HepG2 (cell line): ENCODE measurements around the gene ULK4. TPM values are rescaled to one million over a fixed set of nuclear protein-coding genes. Genes with fewer than 3 reads are reported as not detected.

Source experiments
- ATRX ChIP-seq: sonication (generic); formaldehyde crosslinking; IDR thresholded peaks from 2 replicates; pipeline ENCODE4 v1.4.0; 2020; ENCODE audit warnings: missing genetic modification reagents, borderline replicate concordance
- BCL6 ChIP-seq: IDR thresholded peaks from 2 replicates; pipeline ENCODE4 v1.6.1; 2016; ENCODE audit warnings: missing genetic modification reagents, missing compliant biosample characterization
- CBX2 ChIP-seq, 2 experiments: fragments of 200-600 bp in 1 of 2; sonication (generic); formaldehyde crosslinking in 1 of 2; IDR thresholded peaks; 2 replicates each; pipeline versions ENCODE4 v1.7.0 to v1.8.1; 2018 to 2022; ENCODE audit warnings: low read depth in 2 of 2, low read length in 1 of 2, mild to moderate bottlenecking in 1 of 2, missing genetic modification reagents in 1 of 2
- CBX5 ChIP-seq: sonication (generic); formaldehyde crosslinking; IDR thresholded peaks from 2 replicates; pipeline ENCODE4 v1.4.0; 2020; ENCODE audit warnings: missing genetic modification reagents, borderline replicate concordance
- HDAC6 ChIP-seq: fragments of 200-600 bp; sonication (generic); IDR thresholded peaks from 2 replicates; pipeline ENCODE4 v1.7.0; 2017; ENCODE audit warnings: mild to moderate bottlenecking, antibody characterized with exemption, low read length, low read depth
- NCOA1 ChIP-seq: sonication (generic); formaldehyde crosslinking; IDR thresholded peaks from 2 replicates; pipeline ENCODE4 v1.9.0; 2021; ENCODE audit warnings: missing genetic modification reagents
- PHF5A ChIP-seq: IDR thresholded peaks from one replicate; pipeline ENCODE4 v1.6.1; 2018; ENCODE audit warnings: low read depth, missing genetic modification reagents; ENCODE audit not compliant: unreplicated experiment
- RBFOX2 ChIP-seq: fragments of 200-400 bp; formaldehyde crosslinking; IDR thresholded peaks from 2 replicates; pipeline ENCODE4 v1.6.1; 2017; ENCODE audit warnings: low read depth, mild to moderate bottlenecking, low read length
- SSRP1 ChIP-seq: IDR thresholded peaks from 2 replicates; pipeline ENCODE4 v1.6.1; 2016; ENCODE audit warnings: control low read depth
- STAG1 ChIP-seq: sonication (generic); formaldehyde crosslinking; IDR thresholded peaks from 2 replicates; pipeline ENCODE4 v1.4.0; 2020; ENCODE audit warnings: missing genetic modification reagents
- THAP11 ChIP-seq: IDR thresholded peaks from 2 replicates; pipeline ENCODE4 v1.6.1; 2016; ENCODE audit warnings: missing biosample characterization, missing genetic modification reagents
- ZMYM3 ChIP-seq: sonication (generic); formaldehyde crosslinking; IDR thresholded peaks from 2 replicates; pipeline ENCODE4 v1.5.1; 2020; ENCODE audit warnings: mild to moderate bottlenecking, missing genetic modification reagents
- ZNF12 ChIP-seq: sonication (generic); formaldehyde crosslinking; IDR thresholded peaks from 2 replicates; pipeline ENCODE4 v1.5.0; 2020; ENCODE audit warnings: missing genetic modification reagents
- ZNF24 ChIP-seq: fragments of 450-650 bp; IDR thresholded peaks from 2 replicates; pipeline ENCODE4 v1.6.1; 2017; ENCODE audit warnings: antibody characterized with exemption, mild to moderate bottlenecking
- ZNF432 ChIP-seq: sonication (generic); formaldehyde crosslinking; IDR thresholded peaks from 2 replicates; pipeline ENCODE4 v1.5.0; 2020; ENCODE audit warnings: missing genetic modification reagents, mild to moderate bottlenecking, borderline replicate concordance
- ZNF768 ChIP-seq: sonication (generic); formaldehyde crosslinking; IDR thresholded peaks from 2 replicates; pipeline ENCODE4 v1.4.0; 2020; ENCODE audit warnings: missing genetic modification reagents
- polyA plus RNA-seq, 8 experiments: library from polyadenylated mRNA; depleted of rRNA in 3 of 8; stranded (reverse) in 7 of 8; unstranded in 1 of 8; fragments of >200 nt; fragmentation: Illumina TruSeq in 4 of 8; extraction: Trizol in 4 of 8; gene quantifications; 2 replicates each; pipeline versions ENCODE4 v1.2.1 to v1.2.3, GENCODE V29; 2011 to 2016; ENCODE audit warnings: low read depth in 4 of 8, missing spikeins in 1 of 8, mixed read lengths in 1 of 8; ENCODE audit not compliant: insufficient read depth in 1 of 8
- total RNA-seq, 5 experiments: library from RNA; depleted of rRNA; stranded (reverse); fragments of >200 nt; fragmentation: Illumina TruSeq; extraction: Trizol; gene quantifications; 2 replicates each; pipeline ENCODE4 v1.2.3, GENCODE V29; 2016; ENCODE audit warnings: low read depth in 1 of 5
- TF ChIP-seq, protein P1 (sequence below): sonication (generic); formaldehyde crosslinking; IDR thresholded peaks from 2 replicates; pipeline ENCODE4 v1.9.0; 2021; ENCODE audit warnings: missing genetic modification reagents, mild to moderate bottlenecking, borderline replicate concordance
- TF ChIP-seq, protein P2 (sequence below): sonication (generic); formaldehyde crosslinking; IDR thresholded peaks from 2 replicates; pipeline ENCODE4 v1.8.1; 2023; ENCODE audit warnings: missing genetic modification reagents, mild to moderate bottlenecking, borderline replicate concordance
- TF ChIP-seq, protein P3 (sequence below): IDR thresholded peaks from 2 replicates; pipeline ENCODE4 v1.6.1; 2016
- TF ChIP-seq, protein P4 (sequence below): sonication (generic); formaldehyde crosslinking; IDR thresholded peaks from 2 replicates; pipeline ENCODE4 v1.5.0; 2020; ENCODE audit warnings: missing genetic modification reagents
- TF ChIP-seq, protein P5 (sequence below): sonication (generic); formaldehyde crosslinking; IDR thresholded peaks from 2 replicates; pipeline ENCODE4 v1.4.0; 2020; ENCODE audit warnings: missing genetic modification reagents, borderline replicate concordance

Gene ULK4
- total and polyA plus RNA-seq, 2 of the 13 experiments (the other 11 are each of a cell fraction or from before 2014, with no cell fraction given), result 6.7 to 11.8 TPM

DNA sequence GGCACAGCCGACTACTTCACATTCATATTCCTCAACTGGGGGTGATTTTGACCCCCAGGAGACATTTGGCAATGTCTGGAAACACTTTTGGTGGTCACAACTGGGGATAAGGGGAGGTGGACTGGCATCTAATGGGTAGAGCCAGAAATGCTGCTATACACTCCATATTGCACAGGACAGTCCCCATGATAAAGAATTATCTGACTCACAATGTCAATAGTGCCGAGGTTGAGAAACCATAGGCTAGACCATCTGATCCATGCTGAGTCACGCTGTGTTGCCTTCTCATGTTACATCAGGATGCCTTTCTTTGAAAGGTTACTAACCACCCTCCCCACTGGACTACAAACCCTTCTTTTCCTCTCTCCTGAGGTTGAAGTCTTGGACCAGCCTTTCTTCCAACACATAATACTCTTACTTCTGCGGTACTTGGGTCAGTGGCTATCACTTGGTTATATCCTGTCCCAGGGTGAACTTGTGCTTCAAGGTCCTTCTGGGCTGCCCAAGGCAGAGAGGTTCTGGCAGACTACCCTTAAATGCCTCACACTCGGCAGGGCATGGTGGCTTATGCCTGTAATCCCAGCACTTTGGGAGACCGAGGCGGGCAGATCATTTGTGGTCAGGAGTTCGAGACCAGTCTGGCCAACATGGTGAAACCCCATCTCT is 693.8 kb downstream of the ULK4 start (continued):
- TF ChIP-seq HDAC6 (no peak), CBX2 (IDR thresholded peaks at IDR 0.05; ENCODE audit: low read depth, low read length) (no peak), CBX2 (CRISPR knock-in tag; IDR thresholded peaks at IDR 0.05; ENCODE audit: low read depth) (no peak), ATRX (CRISPR knock-in tag) (no peak), SSRP1 (no peak), CBX5 (CRISPR knock-in tag) (peak; percentile 87; the same call in 1 of the 2 replicates), BCL6 (CRISPR knock-in tag) (peak; percentile 91), PHF5A (CRISPR knock-in tag) (peak; percentile 89), ZNF432 (CRISPR knock-in tag) (no peak), ZNF12 (CRISPR knock-in tag) (peak; percentile 89; the same call in 1 of the 2 replicates), STAG1 (peak; percentile 25; the same call in 1 of the 2 replicates), RBFOX2 (no peak), ZNF24 (peak; percentile 56; the same call in 1 of the 2 replicates), THAP11 (CRISPR knock-in tag) (peak; percentile 82), NCOA1 (no peak), ZNF768 (CRISPR knock-in tag) (no peak), ZMYM3 (CRISPR knock-in tag) (peak; percentile 84; the same call in 1 of the 2 replicates)
- TF ChIP-seq, protein P1, sequence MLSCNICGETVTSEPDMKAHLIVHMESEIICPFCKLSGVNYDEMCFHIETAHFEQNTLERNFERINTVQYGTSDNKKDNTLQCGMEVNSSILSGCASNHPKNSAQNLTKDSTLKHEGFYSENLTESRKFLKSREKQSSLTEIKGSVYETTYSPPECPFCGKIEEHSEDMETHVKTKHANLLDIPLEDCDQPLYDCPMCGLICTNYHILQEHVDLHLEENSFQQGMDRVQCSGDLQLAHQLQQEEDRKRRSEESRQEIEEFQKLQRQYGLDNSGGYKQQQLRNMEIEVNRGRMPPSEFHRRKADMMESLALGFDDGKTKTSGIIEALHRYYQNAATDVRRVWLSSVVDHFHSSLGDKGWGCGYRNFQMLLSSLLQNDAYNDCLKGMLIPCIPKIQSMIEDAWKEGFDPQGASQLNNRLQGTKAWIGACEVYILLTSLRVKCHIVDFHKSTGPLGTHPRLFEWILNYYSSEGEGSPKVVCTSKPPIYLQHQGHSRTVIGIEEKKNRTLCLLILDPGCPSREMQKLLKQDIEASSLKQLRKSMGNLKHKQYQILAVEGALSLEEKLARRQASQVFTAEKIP, result no peak
- TF ChIP-seq, protein P2, sequence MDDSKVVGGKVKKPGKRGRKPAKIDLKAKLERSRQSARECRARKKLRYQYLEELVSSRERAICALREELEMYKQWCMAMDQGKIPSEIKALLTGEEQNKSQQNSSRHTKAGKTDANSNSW (CRISPR knock-in tag), result no peak
- TF ChIP-seq, protein P3, sequence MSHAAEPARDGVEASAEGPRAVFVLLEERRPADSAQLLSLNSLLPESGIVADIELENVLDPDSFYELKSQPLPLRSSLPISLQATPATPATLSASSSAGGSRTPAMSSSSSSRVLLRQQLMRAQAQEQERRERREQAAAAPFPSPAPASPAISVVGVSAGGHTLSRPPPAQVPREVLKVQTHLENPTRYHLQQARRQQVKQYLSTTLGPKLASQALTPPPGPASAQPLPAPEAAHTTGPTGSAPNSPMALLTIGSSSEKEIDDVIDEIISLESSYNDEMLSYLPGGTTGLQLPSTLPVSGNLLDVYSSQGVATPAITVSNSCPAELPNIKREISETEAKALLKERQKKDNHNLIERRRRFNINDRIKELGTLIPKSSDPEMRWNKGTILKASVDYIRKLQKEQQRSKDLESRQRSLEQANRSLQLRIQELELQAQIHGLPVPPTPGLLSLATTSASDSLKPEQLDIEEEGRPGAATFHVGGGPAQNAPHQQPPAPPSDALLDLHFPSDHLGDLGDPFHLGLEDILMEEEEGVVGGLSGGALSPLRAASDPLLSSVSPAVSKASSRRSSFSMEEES, result peak; percentile 96
- TF ChIP-seq, protein P4, sequence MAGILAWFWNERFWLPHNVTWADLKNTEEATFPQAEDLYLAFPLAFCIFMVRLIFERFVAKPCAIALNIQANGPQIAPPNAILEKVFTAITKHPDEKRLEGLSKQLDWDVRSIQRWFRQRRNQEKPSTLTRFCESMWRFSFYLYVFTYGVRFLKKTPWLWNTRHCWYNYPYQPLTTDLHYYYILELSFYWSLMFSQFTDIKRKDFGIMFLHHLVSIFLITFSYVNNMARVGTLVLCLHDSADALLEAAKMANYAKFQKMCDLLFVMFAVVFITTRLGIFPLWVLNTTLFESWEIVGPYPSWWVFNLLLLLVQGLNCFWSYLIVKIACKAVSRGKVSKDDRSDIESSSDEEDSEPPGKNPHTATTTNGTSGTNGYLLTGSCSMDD, result no peak
- TF ChIP-seq, protein P5, sequence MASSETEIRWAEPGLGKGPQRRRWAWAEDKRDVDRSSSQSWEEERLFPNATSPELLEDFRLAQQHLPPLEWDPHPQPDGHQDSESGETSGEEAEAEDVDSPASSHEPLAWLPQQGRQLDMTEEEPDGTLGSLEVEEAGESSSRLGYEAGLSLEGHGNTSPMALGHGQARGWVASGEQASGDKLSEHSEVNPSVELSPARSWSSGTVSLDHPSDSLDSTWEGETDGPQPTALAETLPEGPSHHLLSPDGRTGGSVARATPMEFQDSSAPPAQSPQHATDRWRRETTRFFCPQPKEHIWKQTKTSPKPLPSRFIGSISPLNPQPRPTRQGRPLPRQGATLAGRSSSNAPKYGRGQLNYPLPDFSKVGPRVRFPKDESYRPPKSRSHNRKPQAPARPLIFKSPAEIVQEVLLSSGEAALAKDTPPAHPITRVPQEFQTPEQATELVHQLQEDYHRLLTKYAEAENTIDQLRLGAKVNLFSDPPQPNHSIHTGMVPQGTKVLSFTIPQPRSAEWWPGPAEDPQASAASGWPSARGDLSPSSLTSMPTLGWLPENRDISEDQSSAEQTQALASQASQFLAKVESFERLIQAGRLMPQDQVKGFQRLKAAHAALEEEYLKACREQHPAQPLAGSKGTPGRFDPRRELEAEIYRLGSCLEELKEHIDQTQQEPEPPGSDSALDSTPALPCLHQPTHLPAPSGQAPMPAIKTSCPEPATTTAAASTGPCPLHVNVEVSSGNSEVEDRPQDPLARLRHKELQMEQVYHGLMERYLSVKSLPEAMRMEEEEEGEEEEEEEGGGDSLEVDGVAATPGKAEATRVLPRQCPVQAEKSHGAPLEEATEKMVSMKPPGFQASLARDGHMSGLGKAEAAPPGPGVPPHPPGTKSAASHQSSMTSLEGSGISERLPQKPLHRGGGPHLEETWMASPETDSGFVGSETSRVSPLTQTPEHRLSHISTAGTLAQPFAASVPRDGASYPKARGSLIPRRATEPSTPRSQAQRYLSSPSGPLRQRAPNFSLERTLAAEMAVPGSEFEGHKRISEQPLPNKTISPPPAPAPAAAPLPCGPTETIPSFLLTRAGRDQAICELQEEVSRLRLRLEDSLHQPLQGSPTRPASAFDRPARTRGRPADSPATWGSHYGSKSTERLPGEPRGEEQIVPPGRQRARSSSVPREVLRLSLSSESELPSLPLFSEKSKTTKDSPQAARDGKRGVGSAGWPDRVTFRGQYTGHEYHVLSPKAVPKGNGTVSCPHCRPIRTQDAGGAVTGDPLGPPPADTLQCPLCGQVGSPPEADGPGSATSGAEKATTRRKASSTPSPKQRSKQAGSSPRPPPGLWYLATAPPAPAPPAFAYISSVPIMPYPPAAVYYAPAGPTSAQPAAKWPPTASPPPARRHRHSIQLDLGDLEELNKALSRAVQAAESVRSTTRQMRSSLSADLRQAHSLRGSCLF (CRISPR knock-in tag), result no peak
